IMR-90 (cell line): ENCODE results near the gene CAMK2B. TPM values are rescaled to one million over a fixed set of nuclear protein-coding genes. Genes with fewer than 3 reads are reported as not detected.

Source experiments
- ATAC-seq: fragments of 200-7000 bp; cut with Tn5 transposase; 2 replicates; pipeline ENCODE4 v1.9.1; 2020; ENCODE audit warnings: low read depth, mild to moderate bottlenecking, moderate library complexity
- BruUV-seq: library from RNA; stranded (reverse); fragments of 400-500 nt; replicated peaks from 2 replicates; lab custom pipeline; 2021; lab: Mats Ljungman, UMichigan
- CTCF ChIA-PET: fragments of 300-600 bp; formaldehyde crosslinking; extraction: SDS; loops from one replicate; lab custom pipeline; 2021; ENCODE audit warnings: antibody characterized with exemption; lab: Yijun Ruan, JAX
- POLR2A ChIA-PET: fragments of 300-600 bp; sonication (Branson Sonifier 250); formaldehyde crosslinking; loops from one replicate; lab custom pipeline; 2022; ENCODE audit warnings: antibody characterized with exemption; ENCODE audit not compliant: unreplicated experiment; lab: Charles Lee
- DNase-seq: peaks from one replicate; pipeline ENCODE4 v3.0.0; 2013
- H2AFZ ChIP-seq: replicated peaks from 2 replicates; pipeline ENCODE3; 2013; ENCODE audit warnings: low read length, mild to moderate bottlenecking; ENCODE audit not compliant: poor library complexity
- H2AK5ac ChIP-seq: 2 replicates; pipeline ENCODE4 v1.6.1; 2013; ENCODE audit warnings: low read depth, low read length, inconsistent platforms
- H2AK9ac ChIP-seq: replicated peaks from 2 replicates; pipeline ENCODE3; 2013; ENCODE audit warnings: mild to moderate bottlenecking, low read depth, low read length, moderate library complexity; ENCODE audit not compliant: poor library complexity
- H2BK120ac ChIP-seq: 2 replicates; pipeline ENCODE4 v1.6.1; 2013; ENCODE audit warnings: low read depth, low read length, inconsistent platforms
- H2BK15ac ChIP-seq: 3 replicates; pipeline ENCODE4 v1.6.1; 2013; ENCODE audit warnings: low read depth, low read length, inconsistent platforms
- H2BK20ac ChIP-seq: 2 replicates; pipeline ENCODE4 v1.6.1; 2013; ENCODE audit warnings: low read depth, mild to moderate bottlenecking, inconsistent platforms, low read length, moderate library complexity
- H2BK5ac ChIP-seq: 2 replicates; pipeline ENCODE4 v1.6.1; 2013; ENCODE audit warnings: mild to moderate bottlenecking, low read depth, low read length, inconsistent platforms; ENCODE audit not compliant: poor library complexity, severe bottlenecking
- H3K14ac ChIP-seq: replicated peaks from 2 replicates; pipeline ENCODE4 v1.6.1; 2013; ENCODE audit warnings: low read depth, low read length, inconsistent platforms
- H3K18ac ChIP-seq: 2 replicates; pipeline ENCODE4 v1.6.1; 2013; ENCODE audit warnings: low read depth, low read length, control low read depth
- H3K23ac ChIP-seq: 2 replicates; pipeline ENCODE4 v1.6.1; 2013; ENCODE audit warnings: low read depth, low read length, inconsistent platforms
- H3K27ac ChIP-seq: 2 replicates; pipeline ENCODE4 v1.5.1; 2013; ENCODE audit warnings: mild to moderate bottlenecking, control low read depth, low read length; ENCODE audit not compliant: insufficient read depth
- H3K27me3 ChIP-seq: 2 replicates; pipeline ENCODE4 v1.6.1; 2013; ENCODE audit warnings: low read length; ENCODE audit not compliant: control insufficient read depth, insufficient read depth
- H3K36me3 ChIP-seq: 2 replicates; pipeline ENCODE4 v1.6.1; 2013; ENCODE audit warnings: low read length, mixed read lengths; ENCODE audit not compliant: control insufficient read depth, insufficient read depth
- H3K4ac ChIP-seq: 2 replicates; pipeline ENCODE4 v1.6.1; 2013; ENCODE audit warnings: low read depth, low read length, inconsistent platforms
- H3K4me1 ChIP-seq: 2 replicates; pipeline ENCODE4 v1.6.1; 2013; ENCODE audit warnings: low read length, mixed read lengths; ENCODE audit not compliant: control insufficient read depth, insufficient read depth
- H3K4me2 ChIP-seq: 2 replicates; pipeline ENCODE4 v1.6.1; 2013; ENCODE audit warnings: low read depth, mild to moderate bottlenecking, control low read depth, low read length, moderate library complexity
- H3K4me3 ChIP-seq: 2 replicates; pipeline ENCODE4 v1.5.1; 2013; ENCODE audit warnings: low read depth, mild to moderate bottlenecking, control low read depth, low read length, moderate library complexity; ENCODE audit not compliant: insufficient read depth
- H3K56ac ChIP-seq: 2 replicates; pipeline ENCODE4 v1.6.1; 2013; ENCODE audit warnings: low read length, inconsistent platforms; ENCODE audit not compliant: insufficient read depth; ENCODE audit errors: extremely low read depth
- H3K79me1 ChIP-seq, 2 experiments: 2 replicates each; pipeline ENCODE4 v1.6.1; 2013; ENCODE audit warnings: low read length in 2 of 2, inconsistent platforms in 1 of 2, low read depth in 1 of 2
- H3K9ac ChIP-seq: 2 replicates; pipeline ENCODE4 v1.6.1; 2013; ENCODE audit warnings: low read depth, low read length, control low read depth
- H3K9me1 ChIP-seq: 2 replicates; pipeline ENCODE4 v1.6.1; 2013; ENCODE audit warnings: low read length, inconsistent platforms; ENCODE audit not compliant: insufficient read depth
- H3K9me3 ChIP-seq: 2 replicates; pipeline ENCODE4 v1.6.1; 2013; ENCODE audit warnings: low read length; ENCODE audit not compliant: control insufficient read depth, insufficient read depth
- H4K20me1 ChIP-seq: 2 replicates; pipeline ENCODE4 v1.6.1; 2013; ENCODE audit warnings: low read length, inconsistent platforms; ENCODE audit not compliant: insufficient read depth
- H4K5ac ChIP-seq: 2 replicates; pipeline ENCODE4 v1.6.1; 2013; ENCODE audit warnings: mild to moderate bottlenecking, low read depth, low read length, control low read depth
- H4K8ac ChIP-seq, 2 experiments: 2 replicates each; pipeline ENCODE4 v1.6.1; 2013; ENCODE audit warnings: low read depth in 2 of 2, low read length in 2 of 2, control low read depth in 1 of 2, inconsistent platforms in 1 of 2
- H4K91ac ChIP-seq: 2 replicates; pipeline ENCODE4 v1.6.1; 2013; ENCODE audit warnings: low read depth, low read length, inconsistent platforms; ENCODE audit not compliant: insufficient read depth
- CHD1 ChIP-seq: IDR thresholded peaks from 2 replicates; pipeline ENCODE4 v1.6.1; 2012; ENCODE audit warnings: low read depth, low read length, improper control_type of control experiment
- WGBS, 2 experiments: methylation state at CpG; one replicate each; pipeline versions ENCODE4 v1.1.5 to v1.1.7; 2013; ENCODE audit warnings: missing lambda C conversion rate in 2 of 2; ENCODE audit not compliant: insufficient read length in 1 of 2; ENCODE audit errors: extremely low coverage in 2 of 2; 5-methylcytosine and 5-hydroxymethylcytosine counted together
- dilution Hi-C: fragments of 300-500 bp; cut with HindIII; formaldehyde crosslinking; loops from one replicate; pipeline ENCODE4 v1.14.3; 2018; ENCODE audit warnings: low sequenced_read_pairs; ENCODE audit not compliant: unreplicated experiment
- in situ Hi-C: fragments of 300-500 bp; cut with MboI; formaldehyde crosslinking; loops from 3 replicates; pipeline ENCODE4 v1.14.3; 2019; ENCODE audit warnings: low sequenced_read_pairs, inconsistent platforms, mixed read lengths
- intact Hi-C: fragments of 100-400 bp; cut with micrococcal nuclease; formaldehyde crosslinking; loops from 2 replicates; pipeline ENCODE4 v1.10.0; 2022
- polyA plus RNA-seq, 3 experiments: library from polyadenylated mRNA; depleted of rRNA; stranded (reverse); fragments of >200 nt; gene quantifications; 2 replicates each; pipeline ENCODE4 v1.2.3, GENCODE V29; 2012; ENCODE audit warnings: low replicate concordance in 1 of 3
- total RNA-seq: library from RNA; depleted of rRNA; stranded (reverse); fragments of >200 nt; gene quantifications from 2 replicates; pipeline ENCODE4 v1.2.3, GENCODE V29; 2012

Gene CAMK2B
- total and polyA plus RNA-seq, 2 of the 4 experiments (the other 2 are of a cell fraction): 0.18 to 0.36 TPM

GRCh38 chr7:44308596-44309270 is 16.7 kb downstream of the CAMK2B start:
- ChIA-PET POLR2A (no interaction called here), CTCF (no interaction called here)
- Histone ChIP-seq H3K4ac (no peak overlapping the region), H3K27ac (no peak overlapping the region), H3K4me2 (no peak overlapping the region), H3K14ac (no peak overlapping the region), H3K9me1 (no peaks in the 10 kb centered on the region), H4K20me1 (no peaks in the 10 kb centered on the region), H4K91ac (no peak overlapping the region), H3K36me3 (no peaks in the 10 kb centered on the region), H3K27me3 (peaks cover 20% of the 10 kb centered on the region), H3K79me1 (no peaks in the 10 kb centered on the region), H2BK5ac (no peak overlapping the region), H3K4me1 (0 out of 2 replicates have a peak, but pooled peaks cover 1% of the 10 kb centered on the region), H2AK9ac (no peak overlapping the region), H4K5ac (no peak overlapping the region), H4K8ac (no peak overlapping the region), H3K9me3 (no peaks in the 10 kb centered on the region), H2AFZ (no peak overlapping the region), H2BK120ac (no peak overlapping the region), H3K18ac (no peak overlapping the region), H2BK20ac (no peak overlapping the region), H2AK5ac (no peak overlapping the region), H2BK15ac (no peak overlapping the region), H3K56ac (no peak overlapping the region), H3K9ac (no peak overlapping the region), H3K23ac (no peak overlapping the region), H3K4me3 (no peak overlapping the region)
- intact Hi-C loops (no loop called here), dilution Hi-C loops (no loop called here), in situ Hi-C loops (no loop called here)
- BruUV-seq: no TSS peak
- WGBS, 2 experiments: 100% methylated on average over 3 of the region's 18 CpGs; no CpG with 5 or more reads in 1 of the 2 experiments
- ATAC-seq (no peak), DNase-seq (no peak)
- TF ChIP-seq CHD1: no peak
